ENCODE data around the gene ZCWPW2. TPM values are rescaled to one million over a fixed set of nuclear protein-coding genes. Genes with fewer than 3 reads are reported as not detected.

Gene ZCWPW2
- total and polyA plus RNA-seq, 2 of the 4 experiments (the other 2 are of a cell fraction) = 0.18 to 0.24 TPM

- TF ChIP-seq MAZ (IDR thresholded peaks at IDR 0.05; ENCODE audit: borderline replicate concordance, low read depth, low read length) (no peak), ELK1 (IDR thresholded peaks at IDR 0.05; ENCODE audit: borderline replicate concordance, low read depth, low read length) (no peak), SMC3 (IDR thresholded peaks at IDR 0.05; ENCODE audit: low read depth, low read length) (no peak), CTCF (conservative IDR thresholded peaks at IDR 0.05; ENCODE audit: low read depth, low read length) (no peak)
- Histone ChIP-seq H3K56ac (ENCODE audit: extremely low read depth, insufficient read depth, low read length) (no peak overlapping the region), H2AK5ac (ENCODE audit: low read depth, low read length) (no peak overlapping the region), H2BK15ac (ENCODE audit: low read depth, low read length) (no peak overlapping the region), H4K8ac (ENCODE audit: low read depth in 2 of 2, low read length in 2 of 2) (no peak overlapping the region), H3K9me3 (ENCODE audit: control insufficient read depth, insufficient read depth, low read length) (peaks cover 9% of the 10 kb centered on the region), H3K4ac (ENCODE audit: low read depth, low read length) (no peak overlapping the region), H2AK9ac (replicated peaks; ENCODE audit: low read depth, low read length, poor library complexity) (no peak overlapping the region), H3K36me3 (ENCODE audit: control insufficient read depth, insufficient read depth, low read length) (no peaks in the 10 kb centered on the region), H3K18ac (ENCODE audit: low read depth, low read length) (no peak overlapping the region), H2AFZ (replicated peaks; ENCODE audit: low read length, poor library complexity) (no peak overlapping the region), H3K9ac (ENCODE audit: low read depth, low read length) (no peak overlapping the region), H2BK20ac (ENCODE audit: low read depth, low read length) (no peak overlapping the region), H3K9me1 (ENCODE audit: insufficient read depth, low read length) (no peaks in the 10 kb centered on the region), H3K4me3 (ENCODE audit: insufficient read depth, low read depth, low read length) (no peak overlapping the region), H3K14ac (replicated peaks; ENCODE audit: low read depth, low read length) (no peak overlapping the region), H4K91ac (ENCODE audit: insufficient read depth, low read depth, low read length) (no peak overlapping the region), H2BK5ac (ENCODE audit: low read depth, low read length, poor library complexity, severe bottlenecking) (no peak overlapping the region), H3K23ac (ENCODE audit: low read depth, low read length) (no peak overlapping the region), H2BK120ac (ENCODE audit: low read depth, low read length) (no peak overlapping the region), H3K27me3 (ENCODE audit: control insufficient read depth, insufficient read depth, low read length) (no peaks in the 10 kb centered on the region), H3K4me2 (ENCODE audit: low read depth, low read length) (no peak overlapping the region), H4K5ac (ENCODE audit: low read depth, low read length) (no peak overlapping the region), H3K79me1 (ENCODE audit: low read depth in 1 of 2, low read length in 2 of 2) (no peaks in the 10 kb centered on the region), H3K27ac (ENCODE audit: insufficient read depth, low read length) (no peak overlapping the region), H3K4me1 (ENCODE audit: control insufficient read depth, insufficient read depth, low read length) (no peaks in the 10 kb centered on the region), H4K20me1 (ENCODE audit: insufficient read depth, low read length) (no peaks in the 10 kb centered on the region)
- DNase-seq = no peak
- in situ Hi-C loops (cut with MboI; ENCODE audit: low sequenced_read_pairs) (no loop called here), intact Hi-C loops (cut with micrococcal nuclease) (no loop called here), dilution Hi-C loops (cut with HindIII; ENCODE audit: low sequenced_read_pairs, unreplicated experiment) (no loop called here)
- no peak for ATAC-seq (ENCODE audit: low read depth)
- no TSS peak for BruUV-seq (replicated peaks)
- no CpG with 5 or more reads among the region's 3 CpGs for WGBS, 2 experiments (ENCODE audit: extremely low coverage in 2 of 2, insufficient read length in 1 of 2)
- CTCF ChIA-PET = no interaction called here
- POLR2A ChIA-PET (ENCODE audit: unreplicated experiment) = no interaction called here
Measured at GRCh38 chr3:28399206-28399605, 50.7 kb downstream of the ZCWPW2 start.

Measured in IMR-90 (cell line).